ENCODE results near the gene VPS29. TPM values are rescaled to one million over a fixed set of nuclear protein-coding genes. Genes with fewer than 3 reads are reported as not detected.
"Not testable (repeated sequence)": the region's sequence is repeated elsewhere in the genome, so short reads cannot be mapped to it uniquely, and the experiment has no call there.

The VPS29 gene
- polyA plus RNA-seq, 4 donors: 159 to 252 (median 170) TPM

- FAIRE-seq: no peak
- peak within 1 kb of the TSS; percentile 49 to 93 (median 79) for H3K27ac ChIP-seq (ENCODE audit: low read depth in 1 of 3, low read length in 2 of 3)
- peak within 1 kb of the TSS; percentile 50 to 70 (median 70) for H3K4me3 ChIP-seq (ENCODE audit: low read depth in 1 of 3, low read length in 3 of 3)
- no peaks in the 10 kb centered on the region for H3K27me3 ChIP-seq (ENCODE audit: control insufficient read depth in 3 of 3, insufficient read depth in 3 of 3, low read length in 3 of 3)
- WGBS, 3 donors: 0 to 1% (median 0%) methylated on average over 76 to 78 of the region's 78 CpGs
- H3K9me3 ChIP-seq (ENCODE audit: control insufficient read depth in 2 of 2, insufficient read depth in 1 of 2, low read depth in 1 of 2, low read length in 1 of 2): no peaks in the 10 kb centered on the region
- H3K36me3 ChIP-seq (ENCODE audit: control insufficient read depth in 3 of 3, insufficient read depth in 2 of 3, low read depth in 1 of 3, low read length in 3 of 3): peaks cover 0 to 6% (median 2%) of the 10 kb centered on the region in 3 donors
- peak; percentile 98 to 99 for DNase-seq
- H3K4me1 ChIP-seq (ENCODE audit: control insufficient read depth in 3 of 3, insufficient read depth in 2 of 3, low read depth in 1 of 3, low read length in 2 of 3): peaks cover 0 to 3% (median 2%) of the 10 kb centered on the region in 3 donors
Measured at GRCh38 chr12:110468214-110469048, 33.5 kb downstream of the VPS29 start, which contains the start of the genes FAM216A and GPN3. Gene FAM216A, plus strand, starts transcription at chr12:110468845. Its CDS starts 31 bp downstream, at chr12:110468876. Gene GPN3, minus strand, starts transcription at chr12:110468257. Its CDS starts 54 bp downstream, at chr12:110468203.

DNA sequence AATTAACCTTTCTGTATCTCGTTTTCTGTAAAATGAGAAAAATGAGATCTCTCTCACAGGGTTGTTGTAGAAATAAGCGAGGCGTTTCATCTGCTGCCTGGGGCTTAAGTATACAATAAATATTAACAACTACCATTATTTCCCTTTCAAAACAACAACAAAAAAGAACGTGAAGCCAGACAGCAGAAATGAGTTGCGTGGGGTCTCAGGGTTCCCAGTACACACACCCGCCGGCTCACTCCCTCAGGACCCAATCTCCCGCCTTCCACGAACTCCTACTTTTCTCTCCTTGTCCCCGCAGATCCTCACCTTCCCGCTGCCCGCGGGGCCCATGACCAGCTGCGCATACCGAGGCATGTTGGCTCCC, 34.1 kb downstream of the VPS29 start:
- WGBS, 3 donors: 0 to 1% (median 0%) methylated on average over 15 of the region's 15 CpGs
- Histone ChIP-seq H3K27ac (ENCODE audit: low read depth in 1 of 3, low read length in 2 of 3) (peak overlapping the region; percentile 6 to 93 (median 79)), H3K4me3 (ENCODE audit: low read depth in 1 of 3, low read length in 3 of 3) (peak overlapping the region; percentile 50 to 70 (median 70)), H3K9me3 (ENCODE audit: control insufficient read depth in 2 of 2, insufficient read depth in 1 of 2, low read depth in 1 of 2, low read length in 1 of 2) (no peaks in the 10 kb centered on the region), H3K4me1 (ENCODE audit: control insufficient read depth in 3 of 3, insufficient read depth in 2 of 3, low read depth in 1 of 3, low read length in 2 of 3) (peaks cover 0 to 3% (median 2%) of the 10 kb centered on the region in 3 donors), H3K27me3 (ENCODE audit: control insufficient read depth in 3 of 3, insufficient read depth in 3 of 3, low read length in 3 of 3) (no peaks in the 10 kb centered on the region), H3K36me3 (ENCODE audit: control insufficient read depth in 3 of 3, insufficient read depth in 2 of 3, low read depth in 1 of 3, low read length in 3 of 3) (peaks cover 0 to 10% (median 2%) of the 10 kb centered on the region in 3 donors)
- DNase-seq (no peak), FAIRE-seq (no peak)

DNA sequence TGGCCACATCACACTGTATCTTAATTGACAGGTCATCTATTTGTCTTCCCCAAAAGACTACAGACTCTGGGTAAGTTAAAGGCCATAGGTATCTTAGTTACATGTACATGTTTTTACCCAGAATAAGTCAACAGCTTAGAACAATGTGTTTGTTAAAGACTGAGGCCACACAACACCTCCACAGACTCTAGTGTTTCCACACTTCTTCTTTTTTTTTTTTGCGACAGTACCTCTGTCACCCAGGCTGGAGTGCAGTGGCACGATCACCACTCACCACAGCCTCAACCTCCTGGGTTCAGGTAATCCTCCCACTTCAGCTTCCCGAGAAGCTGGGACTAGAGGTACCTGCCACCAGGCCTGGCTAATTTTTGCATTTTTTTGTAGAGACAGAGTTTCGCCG, 35.1 kb downstream of the VPS29 start:
- peaks cover 0 to 13% (median 4%) of the 10 kb centered on the region in 3 donors for H3K36me3 ChIP-seq (ENCODE audit: control insufficient read depth in 3 of 3, insufficient read depth in 2 of 3, low read depth in 1 of 3, low read length in 3 of 3)
- no peak overlapping the region for H3K27ac ChIP-seq (ENCODE audit: low read depth in 1 of 3, low read length in 2 of 3)
- 63 to 75% (median 65%) methylated on average over 5 of the region's 5 CpGs for WGBS, 3 donors
- no peak overlapping the region for H3K4me3 ChIP-seq (ENCODE audit: low read depth in 1 of 3, low read length in 3 of 3)
- no peaks in the 10 kb centered on the region for H3K9me3 ChIP-seq (ENCODE audit: control insufficient read depth in 2 of 2, insufficient read depth in 1 of 2, low read depth in 1 of 2, low read length in 1 of 2)
- peaks cover 0 to 3% (median 2%) of the 10 kb centered on the region in 3 donors for H3K4me1 ChIP-seq (ENCODE audit: control insufficient read depth in 3 of 3, insufficient read depth in 2 of 3, low read depth in 1 of 3, low read length in 2 of 3)
- no peaks in the 10 kb centered on the region for H3K27me3 ChIP-seq (ENCODE audit: control insufficient read depth in 3 of 3, insufficient read depth in 3 of 3, low read length in 3 of 3)
- DNase-seq (no peak), FAIRE-seq (no peak)

DNA sequence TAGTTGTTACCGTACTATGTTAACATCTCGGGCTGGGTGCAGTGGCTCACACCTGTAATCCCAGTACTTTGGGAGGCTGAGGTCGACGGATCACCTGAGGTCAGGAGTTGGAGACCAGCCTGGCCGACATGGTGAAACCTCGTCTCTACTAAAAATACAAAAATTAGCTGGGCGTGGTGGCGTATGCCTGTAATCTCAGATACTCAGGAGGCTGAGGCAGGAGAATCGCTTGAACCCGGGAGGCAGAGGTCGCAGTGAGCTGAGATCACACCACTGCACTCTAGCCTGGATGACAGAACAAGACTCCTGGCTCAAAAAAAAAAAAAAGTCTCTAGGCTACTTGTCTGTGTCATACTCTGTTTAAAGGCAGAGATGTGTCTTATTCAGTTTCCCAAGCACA, 36.1 kb downstream of the VPS29 start:
- peaks cover 0 to 17% (median 4%) of the 10 kb centered on the region in 3 donors for H3K36me3 ChIP-seq (ENCODE audit: control insufficient read depth in 3 of 3, insufficient read depth in 2 of 3, low read depth in 1 of 3, low read length in 3 of 3)
- FAIRE-seq; H3K9me3 ChIP-seq (ENCODE audit: control insufficient read depth in 2 of 2, insufficient read depth in 1 of 2, low read depth in 1 of 2, low read length in 1 of 2); H3K4me1 ChIP-seq (ENCODE audit: control insufficient read depth in 3 of 3, insufficient read depth in 2 of 3, low read depth in 1 of 3, low read length in 2 of 3); H3K27me3 ChIP-seq (ENCODE audit: control insufficient read depth in 3 of 3, insufficient read depth in 3 of 3, low read length in 3 of 3); DNase-seq; H3K4me3 ChIP-seq (ENCODE audit: low read depth in 1 of 3, low read length in 3 of 3); H3K27ac ChIP-seq (ENCODE audit: low read depth in 1 of 3, low read length in 2 of 3): not testable (repeated sequence)
- WGBS, 3 donors: 92 to 93% (median 93%) methylated on average over 11 of the region's 11 CpGs

GRCh38 chr12:110465024-110465423, 36.9 kb downstream of the VPS29 start:
- 89 to 96% (median 93%) methylated on average over 2 of the region's 2 CpGs for WGBS, 3 donors
- Histone ChIP-seq H3K27ac (ENCODE audit: low read depth in 1 of 3, low read length in 2 of 3) (no peak overlapping the region), H3K4me1 (ENCODE audit: control insufficient read depth in 3 of 3, insufficient read depth in 2 of 3, low read depth in 1 of 3, low read length in 2 of 3) (peaks cover 0 to 3% (median 2%) of the 10 kb centered on the region in 3 donors), H3K36me3 (ENCODE audit: control insufficient read depth in 3 of 3, insufficient read depth in 2 of 3, low read depth in 1 of 3, low read length in 3 of 3) (peaks cover 0 to 25% (median 4%) of the 10 kb centered on the region in 3 donors), H3K27me3 (ENCODE audit: control insufficient read depth in 3 of 3, insufficient read depth in 3 of 3, low read length in 3 of 3) (no peaks in the 10 kb centered on the region), H3K4me3 (ENCODE audit: low read depth in 1 of 3, low read length in 3 of 3) (no peak overlapping the region), H3K9me3 (ENCODE audit: control insufficient read depth in 2 of 2, insufficient read depth in 1 of 2, low read depth in 1 of 2, low read length in 1 of 2) (no peaks in the 10 kb centered on the region)
- FAIRE-seq (no peak), DNase-seq (no peak)

GRCh38 chr12:110461189-110461588, 40.7 kb downstream of the VPS29 start:
- DNase-seq; H3K27me3 ChIP-seq (ENCODE audit: control insufficient read depth in 3 of 3, insufficient read depth in 3 of 3, low read length in 3 of 3); H3K9me3 ChIP-seq (ENCODE audit: control insufficient read depth in 2 of 2, insufficient read depth in 1 of 2, low read depth in 1 of 2, low read length in 1 of 2); FAIRE-seq; H3K27ac ChIP-seq (ENCODE audit: low read depth in 1 of 3, low read length in 2 of 3); H3K4me1 ChIP-seq (ENCODE audit: control insufficient read depth in 3 of 3, insufficient read depth in 2 of 3, low read depth in 1 of 3, low read length in 2 of 3); H3K4me3 ChIP-seq (ENCODE audit: low read depth in 1 of 3, low read length in 3 of 3): not testable (repeated sequence)
- H3K36me3 ChIP-seq (ENCODE audit: control insufficient read depth in 3 of 3, insufficient read depth in 2 of 3, low read depth in 1 of 3, low read length in 3 of 3): peaks cover 0 to 40% (median 4%) of the 10 kb centered on the region in 3 donors
- WGBS, 3 donors: 88 to 96% (median 92%) methylated on average over 5 of the region's 5 CpGs

DNA sequence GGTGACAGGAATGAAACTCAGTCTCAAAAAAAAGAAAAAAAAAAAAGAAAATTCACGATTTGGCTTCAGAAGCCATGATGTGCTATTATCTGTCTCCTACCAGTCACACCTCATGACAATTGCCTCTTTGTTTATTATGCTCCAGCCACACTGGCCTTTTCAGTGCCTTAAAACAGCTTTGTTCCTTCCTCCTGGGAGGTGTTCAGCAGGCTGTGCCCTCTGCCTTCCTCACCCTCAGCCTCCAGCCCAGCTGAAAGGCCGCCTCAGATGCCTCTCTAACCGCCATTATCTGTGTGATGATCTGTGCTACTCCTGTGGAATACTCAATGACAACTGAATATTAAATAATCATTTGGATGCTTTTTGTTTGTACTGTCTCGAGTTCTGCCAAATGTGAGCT, 43.2 kb downstream of the VPS29 start:
- WGBS, 3 donors: 93 to 96% (median 93%) methylated on average over 4 of the region's 4 CpGs
- Histone ChIP-seq H3K27me3 (ENCODE audit: control insufficient read depth in 3 of 3, insufficient read depth in 3 of 3, low read length in 3 of 3) (no peaks in the 10 kb centered on the region), H3K36me3 (ENCODE audit: control insufficient read depth in 3 of 3, insufficient read depth in 2 of 3, low read depth in 1 of 3, low read length in 3 of 3) (peaks cover 0 to 47% (median 2%) of the 10 kb centered on the region in 3 donors)

GRCh38 chr12:110453569-110454296, 48.2 kb downstream of the VPS29 start:
- Histone ChIP-seq H3K4me1 (ENCODE audit: control insufficient read depth in 3 of 3, insufficient read depth in 2 of 3, low read depth in 1 of 3, low read length in 2 of 3) (no peaks in the 10 kb centered on the region), H3K27ac (ENCODE audit: low read depth in 1 of 3, low read length in 2 of 3) (no peak overlapping the region), H3K4me3 (ENCODE audit: low read depth in 1 of 3, low read length in 3 of 3) (no peak overlapping the region), H3K27me3 (ENCODE audit: control insufficient read depth in 3 of 3, insufficient read depth in 3 of 3, low read length in 3 of 3) (no peaks in the 10 kb centered on the region), H3K9me3 (ENCODE audit: control insufficient read depth in 2 of 2, insufficient read depth in 1 of 2, low read depth in 1 of 2, low read length in 1 of 2) (no peaks in the 10 kb centered on the region), H3K36me3 (ENCODE audit: control insufficient read depth in 3 of 3, insufficient read depth in 2 of 3, low read depth in 1 of 3, low read length in 3 of 3) (peaks cover 0 to 30% (median 0%) of the 10 kb centered on the region in 3 donors)
- no peak for DNase-seq
- FAIRE-seq: no peak
- WGBS, 3 donors: 90 to 94% (median 93%) methylated on average over 4 of the region's 4 CpGs

More for the DNA sequence above, 43.2 kb downstream of the VPS29 start:
- Histone ChIP-seq H3K4me3 (ENCODE audit: low read depth in 1 of 3, low read length in 3 of 3) (no peak overlapping the region), H3K9me3 (ENCODE audit: control insufficient read depth in 2 of 2, insufficient read depth in 1 of 2, low read depth in 1 of 2, low read length in 1 of 2) (no peaks in the 10 kb centered on the region), H3K4me1 (ENCODE audit: control insufficient read depth in 3 of 3, insufficient read depth in 2 of 3, low read depth in 1 of 3, low read length in 2 of 3) (no peaks in the 10 kb centered on the region), H3K27ac (ENCODE audit: low read depth in 1 of 3, low read length in 2 of 3) (no peak overlapping the region)
- no peak for DNase-seq
- no peak for FAIRE-seq
